ENCODE results near the gene WDR88.

DNA sequence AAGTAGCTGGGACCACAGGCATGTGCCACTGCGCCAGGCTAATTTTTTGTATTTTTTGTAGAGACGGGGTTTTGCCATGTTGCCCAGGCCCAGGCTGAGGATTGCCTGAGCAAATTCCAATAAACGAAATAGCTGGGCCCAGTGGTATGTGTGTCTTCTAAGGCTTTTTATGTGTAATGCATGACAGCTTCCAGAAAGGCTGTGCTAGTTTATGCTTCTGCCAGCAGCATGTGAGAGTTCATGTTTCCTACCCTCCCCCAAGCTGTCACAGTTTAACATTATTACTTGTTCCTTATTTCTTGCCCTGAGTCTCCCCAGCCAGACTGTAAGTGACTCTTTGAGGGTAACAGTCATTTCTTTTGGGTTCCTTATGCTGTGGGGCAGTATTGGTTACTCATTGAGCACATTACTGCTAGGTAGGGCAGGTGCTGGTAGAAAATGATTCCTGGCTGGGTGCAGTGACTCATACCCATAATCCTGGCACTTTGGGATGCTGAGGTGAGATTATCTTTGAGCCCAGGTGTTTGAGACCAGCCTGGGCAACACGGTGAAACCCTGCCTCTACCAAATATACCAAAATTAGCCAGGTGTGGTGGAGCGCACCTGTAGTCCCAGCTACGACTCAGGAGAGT, 37.4 kb upstream of the WDR88 start:
- TF ChIP-seq CTCF (conservative IDR thresholded peaks at IDR 0.05; ENCODE audit: low read depth in 2 of 2) (no peak), ZNF462 (CRISPR knock-in tag; IDR thresholded peaks at IDR 0.05) (no peak), POLR2AphosphoS5 (IDR thresholded peaks at IDR 0.05; ENCODE audit: low read depth) (no peak), EZH2 (IDR thresholded peaks at IDR 0.05; ENCODE audit: low read depth, unreplicated experiment) (no peak), ZNF331 (CRISPR knock-in tag; IDR thresholded peaks at IDR 0.05; ENCODE audit: low read depth) (no peak), STAT1 (IDR thresholded peaks at IDR 0.05; ENCODE audit: unreplicated experiment) (no peak)
- TF ChIP-seq, protein P1, sequence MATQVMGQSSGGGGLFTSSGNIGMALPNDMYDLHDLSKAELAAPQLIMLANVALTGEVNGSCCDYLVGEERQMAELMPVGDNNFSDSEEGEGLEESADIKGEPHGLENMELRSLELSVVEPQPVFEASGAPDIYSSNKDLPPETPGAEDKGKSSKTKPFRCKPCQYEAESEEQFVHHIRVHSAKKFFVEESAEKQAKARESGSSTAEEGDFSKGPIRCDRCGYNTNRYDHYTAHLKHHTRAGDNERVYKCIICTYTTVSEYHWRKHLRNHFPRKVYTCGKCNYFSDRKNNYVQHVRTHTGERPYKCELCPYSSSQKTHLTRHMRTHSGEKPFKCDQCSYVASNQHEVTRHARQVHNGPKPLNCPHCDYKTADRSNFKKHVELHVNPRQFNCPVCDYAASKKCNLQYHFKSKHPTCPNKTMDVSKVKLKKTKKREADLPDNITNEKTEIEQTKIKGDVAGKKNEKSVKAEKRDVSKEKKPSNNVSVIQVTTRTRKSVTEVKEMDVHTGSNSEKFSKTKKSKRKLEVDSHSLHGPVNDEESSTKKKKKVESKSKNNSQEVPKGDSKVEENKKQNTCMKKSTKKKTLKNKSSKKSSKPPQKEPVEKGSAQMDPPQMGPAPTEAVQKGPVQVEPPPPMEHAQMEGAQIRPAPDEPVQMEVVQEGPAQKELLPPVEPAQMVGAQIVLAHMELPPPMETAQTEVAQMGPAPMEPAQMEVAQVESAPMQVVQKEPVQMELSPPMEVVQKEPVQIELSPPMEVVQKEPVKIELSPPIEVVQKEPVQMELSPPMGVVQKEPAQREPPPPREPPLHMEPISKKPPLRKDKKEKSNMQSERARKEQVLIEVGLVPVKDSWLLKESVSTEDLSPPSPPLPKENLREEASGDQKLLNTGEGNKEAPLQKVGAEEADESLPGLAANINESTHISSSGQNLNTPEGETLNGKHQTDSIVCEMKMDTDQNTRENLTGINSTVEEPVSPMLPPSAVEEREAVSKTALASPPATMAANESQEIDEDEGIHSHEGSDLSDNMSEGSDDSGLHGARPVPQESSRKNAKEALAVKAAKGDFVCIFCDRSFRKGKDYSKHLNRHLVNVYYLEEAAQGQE (IDR thresholded peaks at IDR 0.05; ENCODE audit: unreplicated experiment), result no peak
- TF ChIP-seq, protein P2, sequence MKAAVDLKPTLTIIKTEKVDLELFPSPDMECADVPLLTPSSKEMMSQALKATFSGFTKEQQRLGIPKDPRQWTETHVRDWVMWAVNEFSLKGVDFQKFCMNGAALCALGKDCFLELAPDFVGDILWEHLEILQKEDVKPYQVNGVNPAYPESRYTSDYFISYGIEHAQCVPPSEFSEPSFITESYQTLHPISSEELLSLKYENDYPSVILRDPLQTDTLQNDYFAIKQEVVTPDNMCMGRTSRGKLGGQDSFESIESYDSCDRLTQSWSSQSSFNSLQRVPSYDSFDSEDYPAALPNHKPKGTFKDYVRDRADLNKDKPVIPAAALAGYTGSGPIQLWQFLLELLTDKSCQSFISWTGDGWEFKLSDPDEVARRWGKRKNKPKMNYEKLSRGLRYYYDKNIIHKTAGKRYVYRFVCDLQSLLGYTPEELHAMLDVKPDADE (IDR thresholded peaks at IDR 0.05), result no peak
